Measurements from ENCODE around the gene IFNGR1.

IFNGR1 gene

DNA sequence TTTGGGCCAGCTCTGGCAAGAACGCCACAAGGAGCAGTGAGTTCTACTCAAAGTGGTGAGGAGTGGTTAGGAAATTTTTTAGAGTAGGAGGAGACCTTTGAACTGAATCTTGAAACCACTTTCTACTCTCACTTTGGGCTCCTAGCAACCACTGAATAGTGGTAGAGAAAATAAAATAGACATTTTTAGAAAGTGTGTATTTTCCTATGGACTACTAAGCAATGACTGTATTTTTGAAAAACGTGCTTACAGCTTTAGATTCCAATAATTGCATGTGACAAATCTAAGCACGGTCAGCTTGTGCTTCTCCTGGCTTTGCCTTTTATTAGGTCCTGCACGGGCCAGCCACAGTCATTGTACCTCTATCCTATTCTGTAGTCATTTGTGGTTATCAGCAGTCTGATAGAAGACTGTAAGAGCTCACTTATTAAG lies 8.7 kb upstream of the IFNGR1 start:
- DNase-seq (ENCODE audit: insufficient read length, low spot score) (no peak), FAIRE-seq (peak; percentile 81)
- TF ChIP-seq TAF1 (IDR thresholded peaks at IDR 0.05; ENCODE audit: low read depth, low read length) (no peak), POU2F2 (IDR thresholded peaks at IDR 0.05; ENCODE audit: low read depth, low read length) (no peak), SPI1 (IDR thresholded peaks at IDR 0.05; ENCODE audit: low read depth, low read length) (no peak), POLR2AphosphoS5 (IDR thresholded peaks at IDR 0.05; ENCODE audit: low read depth, low read length) (no peak), PAX5 (IDR thresholded peaks at IDR 0.05; ENCODE audit: insufficient read depth, low read length, severe bottlenecking) (no peak), POLR2A (IDR thresholded peaks at IDR 0.05; ENCODE audit: low read depth, low read length) (no peak)

DNA sequence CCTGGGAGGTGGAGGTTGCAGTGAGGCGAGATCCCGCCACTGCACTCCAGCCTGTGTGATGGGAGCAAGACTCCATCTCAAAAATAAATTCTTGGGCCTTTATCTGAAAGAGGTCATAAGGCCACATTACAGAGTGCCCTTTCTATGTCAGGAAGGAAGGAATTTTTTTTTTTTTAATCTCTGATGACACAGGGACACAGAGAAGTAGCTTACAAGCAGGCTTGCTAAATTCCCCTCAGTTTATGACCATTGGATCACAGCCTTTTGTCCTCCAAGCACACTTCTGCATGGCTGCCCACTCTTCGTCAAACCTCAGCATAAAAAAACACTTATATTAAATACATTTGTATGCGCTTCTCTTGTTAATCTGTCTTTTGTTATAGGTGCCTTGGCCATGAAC lies 7.5 kb upstream of the IFNGR1 start:
- DNase-seq (ENCODE audit: insufficient read length, low spot score) (no peak), FAIRE-seq (no peak)
- TF ChIP-seq TAF1 (IDR thresholded peaks at IDR 0.05; ENCODE audit: low read depth, low read length) (no peak), POLR2AphosphoS5 (IDR thresholded peaks at IDR 0.05; ENCODE audit: low read depth, low read length) (no peak), PAX5 (IDR thresholded peaks at IDR 0.05; ENCODE audit: insufficient read depth, low read length, severe bottlenecking) (no peak), POU2F2 (IDR thresholded peaks at IDR 0.05; ENCODE audit: low read depth, low read length) (no peak)

DNA sequence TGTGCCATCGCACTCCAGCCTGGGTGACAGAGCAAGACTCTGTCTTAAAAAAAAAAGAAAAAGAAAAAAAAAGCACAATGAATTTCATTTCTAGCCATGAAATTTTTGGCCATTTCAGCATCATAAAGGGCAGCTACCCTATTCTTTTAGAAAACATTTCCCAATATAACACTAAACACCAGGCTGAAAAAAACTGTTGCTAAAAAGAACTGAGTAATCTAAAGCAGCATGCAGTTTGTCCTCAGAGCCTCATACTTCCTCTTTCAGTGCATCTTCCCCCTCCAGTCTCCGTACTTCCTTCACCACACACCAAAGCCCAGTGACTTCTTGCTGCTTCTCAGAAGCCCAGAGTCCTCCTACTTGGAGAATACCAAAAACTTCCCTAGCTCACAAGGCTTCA lies 5.6 kb upstream of the IFNGR1 start:
- FAIRE-seq, result peak; percentile 91
- no peak for DNase-seq (ENCODE audit: insufficient read length, low spot score)
- TF ChIP-seq POLR2AphosphoS5 (IDR thresholded peaks at IDR 0.05; ENCODE audit: low read depth, low read length) (no peak), TAF1 (IDR thresholded peaks at IDR 0.05; ENCODE audit: low read depth, low read length) (peak; percentile 43; the same call in 1 of the 2 replicates), SPI1 (IDR thresholded peaks at IDR 0.05; ENCODE audit: low read depth, low read length) (peak; percentile 68)

DNA sequence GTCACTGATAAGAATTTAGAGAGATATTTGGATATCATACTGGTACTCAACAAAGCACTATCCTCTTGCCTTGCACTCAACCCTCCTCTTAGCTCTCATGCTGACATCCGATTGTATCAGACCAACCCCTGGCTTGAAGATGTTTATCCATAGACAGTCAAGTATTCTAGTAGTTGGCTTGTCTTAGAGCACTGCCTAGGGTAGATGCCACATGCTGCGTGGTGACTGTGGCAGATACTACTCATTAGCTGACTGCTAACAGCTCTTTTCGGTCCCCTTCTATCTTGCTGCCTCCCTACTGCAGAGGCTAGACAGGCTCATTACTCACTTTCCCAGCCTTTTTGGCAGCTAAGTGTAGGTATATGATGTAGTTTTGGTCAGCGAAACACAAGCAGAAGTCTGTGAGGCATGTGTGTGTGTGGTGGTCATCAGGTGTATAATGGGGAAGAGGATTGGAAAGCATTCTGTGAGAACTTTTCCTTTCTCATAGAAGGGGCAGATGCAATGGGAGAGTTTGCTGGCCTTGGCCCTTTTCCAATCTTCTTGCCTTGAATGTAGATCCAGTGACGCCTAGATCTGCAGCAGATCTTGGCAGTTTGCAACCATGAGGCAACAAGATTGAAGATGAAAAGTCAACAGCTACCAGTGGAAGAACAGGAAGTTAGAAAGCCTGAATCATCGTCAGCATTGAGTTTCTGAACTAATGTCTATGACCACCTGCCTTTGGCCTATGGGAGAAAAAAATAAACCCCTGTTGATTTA lies 4.4 kb upstream of the IFNGR1 start:
- DNase-seq (ENCODE audit: insufficient read length, low spot score), result no peak
- FAIRE-seq, result peak; percentile 92
- peak; percentile 36; the same call in 1 of the 2 replicates for TF ChIP-seq POU2F2 (IDR thresholded peaks at IDR 0.05; ENCODE audit: low read depth, low read length)
- TF ChIP-seq PAX5 (IDR thresholded peaks at IDR 0.05; ENCODE audit: insufficient read depth, low read length, severe bottlenecking), result no peak
- no peak for TF ChIP-seq TAF1 (IDR thresholded peaks at IDR 0.05; ENCODE audit: low read depth, low read length)
- TF ChIP-seq SPI1 (IDR thresholded peaks at IDR 0.05; ENCODE audit: low read depth, low read length), result 0 out of 2 replicates have a peak, but pooled peaks have one; percentile 36

DNA sequence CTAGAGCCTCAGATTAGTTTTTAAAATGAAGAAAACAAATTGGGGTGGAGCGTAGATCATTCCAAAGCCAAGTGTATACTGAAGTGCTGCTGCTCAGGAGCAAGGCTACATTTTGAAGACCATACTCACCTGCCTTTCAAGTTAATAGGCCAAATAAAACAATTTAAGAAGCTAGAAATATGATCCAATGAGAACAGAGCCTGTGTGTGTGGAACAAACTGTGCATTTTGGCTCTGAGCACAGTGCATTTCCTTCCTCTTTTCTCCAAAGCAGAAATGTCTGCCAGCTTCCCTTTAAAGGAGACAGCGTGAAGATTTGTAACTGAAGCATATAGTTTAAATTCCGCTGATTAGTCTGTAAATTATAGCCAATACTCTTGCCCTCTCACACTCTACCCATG lies 3.2 kb upstream of the IFNGR1 start:
- no peak for TF ChIP-seq TAF1 (IDR thresholded peaks at IDR 0.05; ENCODE audit: low read depth, low read length)
- TF ChIP-seq POU2F2 (IDR thresholded peaks at IDR 0.05; ENCODE audit: low read depth, low read length), result no peak
- no peak for TF ChIP-seq POLR2A (IDR thresholded peaks at IDR 0.05; ENCODE audit: low read depth, low read length)
- no peak for TF ChIP-seq PAX5 (IDR thresholded peaks at IDR 0.05; ENCODE audit: insufficient read depth, low read length, severe bottlenecking)
- no peak for TF ChIP-seq POLR2AphosphoS5 (IDR thresholded peaks at IDR 0.05; ENCODE audit: low read depth, low read length)
- peak; percentile 53; the same call in 1 of the 2 replicates for TF ChIP-seq SPI1 (IDR thresholded peaks at IDR 0.05; ENCODE audit: low read depth, low read length)
- peak; percentile 63 for FAIRE-seq
- DNase-seq (ENCODE audit: insufficient read length, low spot score), result no peak

DNA sequence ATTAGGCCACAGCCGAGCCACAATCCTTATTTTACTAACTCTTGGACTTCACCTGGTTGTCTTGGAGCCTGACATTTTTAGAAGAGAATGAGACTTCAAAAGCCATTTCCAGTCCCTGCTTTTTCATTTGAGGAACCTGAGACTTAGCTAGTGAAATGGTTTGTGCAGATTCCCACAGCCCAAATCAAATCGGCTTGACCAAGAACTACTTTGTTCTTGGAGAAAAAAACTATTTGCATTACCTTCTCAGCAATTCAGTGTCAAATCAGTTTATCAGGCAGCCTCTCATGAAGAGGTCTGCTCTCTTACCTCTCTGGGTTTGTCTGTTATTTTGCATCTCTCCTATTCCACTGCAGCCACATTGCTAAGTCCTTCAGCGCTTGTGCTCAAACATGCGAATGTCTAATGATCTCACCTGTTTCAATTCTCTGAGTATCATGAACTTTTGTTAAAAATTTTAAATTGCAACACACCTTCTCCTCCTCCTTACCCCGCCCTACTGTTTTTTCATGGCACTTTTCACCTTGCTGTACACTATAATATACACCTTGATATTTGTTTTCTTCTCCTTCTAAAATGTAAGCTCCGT lies 573 bp upstream of the IFNGR1 start:
- FAIRE-seq (peak; percentile 43), DNase-seq (ENCODE audit: insufficient read length, low spot score) (no peak)
- TF ChIP-seq POLR2AphosphoS5 (IDR thresholded peaks at IDR 0.05; ENCODE audit: low read depth, low read length) (no peak), POLR2A (IDR thresholded peaks at IDR 0.05; ENCODE audit: low read depth, low read length) (no peak), SPI1 (IDR thresholded peaks at IDR 0.05; ENCODE audit: low read depth, low read length) (no peak), TAF1 (IDR thresholded peaks at IDR 0.05; ENCODE audit: low read depth, low read length) (no peak), PAX5 (IDR thresholded peaks at IDR 0.05; ENCODE audit: insufficient read depth, low read length, severe bottlenecking) (no peak), POU2F2 (IDR thresholded peaks at IDR 0.05; ENCODE audit: low read depth, low read length) (no peak)

DNA sequence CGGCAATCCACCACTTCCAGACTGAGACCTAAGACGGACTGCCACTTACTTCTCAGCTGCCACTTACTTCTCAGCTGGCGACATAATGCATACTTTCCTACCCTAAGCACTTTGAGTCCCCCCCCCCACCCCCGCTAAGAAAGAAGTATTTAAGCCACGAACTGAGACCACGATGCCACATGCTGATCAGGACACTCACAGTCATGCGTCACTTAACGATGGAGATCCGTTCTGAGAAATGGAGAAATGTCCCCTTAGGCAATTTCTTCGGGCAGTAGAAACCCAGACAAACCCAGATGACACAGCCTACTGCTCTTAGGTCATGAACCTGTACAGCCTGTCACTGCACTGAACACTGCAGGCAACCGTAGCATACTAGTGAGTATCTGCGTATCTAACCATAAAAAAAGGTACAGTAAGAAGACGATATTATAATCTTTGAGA lies 690 bp downstream of the IFNGR1 start:
- DNase-seq (ENCODE audit: insufficient read length, low spot score) (no peak), FAIRE-seq (peak; percentile 82)
- TF ChIP-seq PAX5 (IDR thresholded peaks at IDR 0.05; ENCODE audit: insufficient read depth, low read length, severe bottlenecking) (no peak), TAF1 (IDR thresholded peaks at IDR 0.05; ENCODE audit: low read depth, low read length) (peak; percentile 84), SPI1 (IDR thresholded peaks at IDR 0.05; ENCODE audit: low read depth, low read length) (0 out of 2 replicates have a peak, but pooled peaks have one; percentile 7), POLR2A (IDR thresholded peaks at IDR 0.05; ENCODE audit: low read depth, low read length) (peak; percentile 84), POU2F2 (IDR thresholded peaks at IDR 0.05; ENCODE audit: low read depth, low read length) (peak; percentile 48; the same call in 1 of the 2 replicates), POLR2AphosphoS5 (IDR thresholded peaks at IDR 0.05; ENCODE audit: low read depth, low read length) (peak; percentile 89)

DNA sequence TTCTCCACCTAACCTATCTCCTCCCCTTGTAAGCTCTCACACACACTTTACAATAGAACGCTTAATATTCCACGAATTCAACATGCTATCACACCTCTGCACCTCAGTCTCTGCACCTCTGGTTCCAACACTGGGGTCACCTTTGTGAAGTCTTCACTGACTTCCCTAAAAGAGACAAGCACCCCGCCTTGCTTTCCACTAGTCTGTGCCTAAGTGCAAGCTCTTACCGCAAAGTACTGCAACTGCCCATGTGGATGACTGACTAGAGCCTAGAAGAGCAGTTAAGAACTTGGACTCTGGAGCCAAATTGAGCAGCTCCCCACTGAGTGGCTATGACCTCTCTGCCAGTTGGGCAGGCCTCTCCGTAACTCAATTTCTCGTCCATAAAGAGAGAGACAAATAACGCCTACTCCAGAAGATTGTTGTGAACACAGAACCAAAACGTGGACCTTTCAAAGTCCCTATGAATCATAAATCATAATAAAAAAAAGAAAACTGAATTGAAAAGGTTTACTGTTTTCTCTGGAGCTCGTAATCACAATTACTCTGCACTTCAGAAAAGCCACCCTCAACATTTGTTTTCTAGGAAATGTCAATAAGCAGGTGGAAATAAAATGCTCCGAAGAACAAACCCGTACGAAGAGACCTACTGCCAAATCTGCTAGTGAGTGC lies 1.2 kb downstream of the IFNGR1 start:
- no peak for DNase-seq (ENCODE audit: insufficient read length, low spot score)
- FAIRE-seq, result peak; percentile 48

More for the DNA sequence above, 1.2 kb downstream of the IFNGR1 start:
- TF ChIP-seq TAF1 (IDR thresholded peaks at IDR 0.05; ENCODE audit: low read depth, low read length) (0 out of 2 replicates have a peak, but pooled peaks have one; percentile 4), POLR2A (IDR thresholded peaks at IDR 0.05; ENCODE audit: low read depth, low read length) (peak; percentile 75), PAX5 (IDR thresholded peaks at IDR 0.05; ENCODE audit: insufficient read depth, low read length, severe bottlenecking) (no peak), POU2F2 (IDR thresholded peaks at IDR 0.05; ENCODE audit: low read depth, low read length) (peak; percentile 54; the same call in 1 of the 2 replicates), SPI1 (IDR thresholded peaks at IDR 0.05; ENCODE audit: low read depth, low read length) (peak; percentile 73)

All from GM12891 (cell line).